HCT116 (cell line): Measurements from ENCODE around the gene MAP3K20. TPM values are rescaled to one million over a fixed set of nuclear protein-coding genes. Genes with fewer than 3 reads are reported as not detected.

ENCODE experiments used
- ATAC-seq: fragments of 200-7000 bp; cut with Tn5 transposase; 2 replicates; pipeline ENCODE4 v1.9.1; 2020; ENCODE audit warnings: mild to moderate bottlenecking, moderate library complexity
- BruUV-seq: library from RNA; stranded (reverse); fragments of 400-500 nt; replicated peaks from 2 replicates; lab custom pipeline; 2021; lab: Mats Ljungman, UMichigan
- CTCF ChIA-PET: fragments of 300-600 bp; sonication (Branson Sonifier 250); formaldehyde crosslinking; loops from one replicate; lab custom pipeline; 2021; ENCODE audit warnings: antibody characterized with exemption; lab: Charles Lee
- POLR2A ChIA-PET: fragments of 300-600, 350-600 bp; sonication (Branson Sonifier 250); formaldehyde crosslinking; loops from one replicate; lab custom pipeline; 2021; ENCODE audit warnings: antibody characterized with exemption; lab: Charles Lee
- RAD21 ChIA-PET, 2 experiments: fragments of 300-600 bp; sonication (Branson Sonifier 250); formaldehyde crosslinking; loops; one replicate each; lab custom pipeline; 2023; ENCODE audit warnings: low total read pairs in 2 of 2; ENCODE audit not compliant: uncharacterized antibody in 2 of 2, unreplicated experiment in 2 of 2, low non-redundant PET in 1 of 2; lab: Charles Lee
- DNase-seq: peaks from one replicate; pipeline ENCODE4 v3.0.0-alpha.2; 2010; ENCODE audit warnings: low read depth, low spot score
- H2AFZ ChIP-seq: fragments of 200-600 bp; shearing (Covaris generic), sonication (generic); 2 replicates; pipeline ENCODE4 v1.6.1; 2017; ENCODE audit warnings: low read depth, mixed run types, mixed read lengths, antibody characterized with exemption, low read length; ENCODE audit not compliant: poor library complexity, severe bottlenecking
- H3K27ac ChIP-seq: 2 replicates; pipeline ENCODE4 v1.5.1; 2012; ENCODE audit warnings: low read depth, low read length
- H3K27me3 ChIP-seq: fragments of 200-600 bp; sonication (generic); 2 replicates; pipeline ENCODE4 v1.6.1; 2016; ENCODE audit warnings: mixed run types, low read length, mixed read lengths; ENCODE audit not compliant: insufficient read depth
- H3K36me3 ChIP-seq, 2 experiments: fragments of 200-500 bp in 1 of 2; fragments of 200-600 bp in 1 of 2; sonication (Bioruptor generic) in 1 of 2; sonication (generic) in 1 of 2; 2 replicates each; pipeline versions ENCODE4 v1.5.1 to v1.6.1; 2014 to 2016; ENCODE audit warnings: low read length in 2 of 2, inconsistent platforms in 1 of 2, mixed read lengths in 1 of 2, mixed run types in 1 of 2; ENCODE audit not compliant: insufficient read depth in 2 of 2, control insufficient read depth in 1 of 2
- H3K4me1 ChIP-seq, 2 experiments: fragments of 200-600 bp in 1 of 2; sonication (generic) in 1 of 2; 2 replicates each; pipeline versions ENCODE4 v1.5.1 to v1.6.1; 2012 to 2017; ENCODE audit warnings: low read length in 2 of 2, inconsistent platforms in 1 of 2, mild to moderate bottlenecking in 1 of 2, mixed read lengths in 1 of 2, mixed run types in 1 of 2, moderate library complexity in 1 of 2; ENCODE audit not compliant: insufficient read depth in 2 of 2, control insufficient read depth in 1 of 2
- H3K4me2 ChIP-seq: fragments of 200-600 bp; sonication (generic); 2 replicates; pipeline ENCODE4 v1.6.1; 2017; ENCODE audit warnings: mixed run types, low read length, mixed read lengths
- H3K4me3 ChIP-seq, 2 experiments: fragments of 200-600 bp in 1 of 2; sonication (generic) in 1 of 2; replicated peaks in 1 of 2; 2 replicates each; pipeline ENCODE4 v1.5.1; 2011 to 2016; ENCODE audit warnings: low read length in 2 of 2, control low read depth in 1 of 2, low read depth in 1 of 2, mild to moderate bottlenecking in 1 of 2, mixed read lengths in 1 of 2, mixed run types in 1 of 2
- H3K79me2 ChIP-seq: fragments of 200-600 bp; sonication (generic); 2 replicates; pipeline ENCODE4 v1.6.1; 2017; ENCODE audit warnings: mild to moderate bottlenecking, mixed run types, low read length, moderate library complexity, mixed read lengths; ENCODE audit not compliant: insufficient read depth
- H3K9ac ChIP-seq: fragments of 200-600 bp; sonication (generic); 2 replicates; pipeline ENCODE4 v1.6.1; 2016; ENCODE audit warnings: low read length, mixed read lengths
- H3K9me2 ChIP-seq: fragments of 200-600 bp; sonication (generic), shearing (Covaris generic); 2 replicates; pipeline ENCODE4 v1.6.1; 2017; ENCODE audit warnings: mixed run types, mild to moderate bottlenecking, moderate library complexity; ENCODE audit not compliant: insufficient read depth
- H3K9me3 ChIP-seq, 2 experiments: fragments of 200-500 bp in 1 of 2; fragments of 200-600 bp in 1 of 2; sonication (Bioruptor generic) in 1 of 2; sonication (generic) in 1 of 2; 2 replicates each; pipeline ENCODE4 v1.6.1; 2014 to 2017; ENCODE audit warnings: low read length in 2 of 2, mixed read lengths in 2 of 2, inconsistent platforms in 1 of 2, low read depth in 1 of 2, mild to moderate bottlenecking in 1 of 2, mixed run types in 1 of 2, moderate library complexity in 1 of 2; ENCODE audit not compliant: control insufficient read depth in 1 of 2, insufficient read depth in 1 of 2
- H4K20me1 ChIP-seq: fragments of 200-600 bp; sonication (generic), shearing (Covaris generic); 2 replicates; pipeline ENCODE4 v1.6.1; 2017; ENCODE audit warnings: mixed run types, mild to moderate bottlenecking, moderate library complexity; ENCODE audit not compliant: insufficient read depth
- CEBPB ChIP-seq: IDR thresholded peaks from 2 replicates; pipeline ENCODE4 v1.6.1; 2012; ENCODE audit warnings: low read depth
- ELF1 ChIP-seq: IDR thresholded peaks from 2 replicates; pipeline ENCODE4 v1.6.1; 2012; ENCODE audit warnings: low read depth, borderline replicate concordance
- EZH2phosphoT487 ChIP-seq: fragments of 200-600 bp; IDR thresholded peaks from 2 replicates; pipeline ENCODE4 v1.6.1; 2018; ENCODE audit warnings: antibody characterized with exemption, borderline replicate concordance
- FOSL1 ChIP-seq: IDR thresholded peaks from 2 replicates; pipeline ENCODE4 v1.6.1; 2012; ENCODE audit warnings: low read depth
- POLR2A ChIP-seq: IDR thresholded peaks from 2 replicates; pipeline ENCODE4 v1.7.0; 2011; ENCODE audit warnings: borderline replicate concordance; ENCODE audit not compliant: insufficient read depth, insufficient read length; ENCODE audit errors: extremely low read depth
- RAD21 ChIP-seq: IDR thresholded peaks from 2 replicates; pipeline ENCODE4 v1.6.1; 2012; ENCODE audit warnings: low read depth, mild to moderate bottlenecking
- SIN3A ChIP-seq: IDR thresholded peaks from 2 replicates; pipeline ENCODE4 v1.6.1; 2012; ENCODE audit warnings: low read depth
- SP1 ChIP-seq: IDR thresholded peaks from 2 replicates; pipeline ENCODE4 v1.6.1; 2012; ENCODE audit warnings: low read depth
- TCF7L2 ChIP-seq: IDR thresholded peaks from 2 replicates; pipeline ENCODE4 v1.7.0; 2011; ENCODE audit warnings: borderline replicate concordance, inconsistent platforms; ENCODE audit not compliant: insufficient read depth, insufficient read length; ENCODE audit errors: extremely low read depth
- ZNF274 ChIP-seq: fragments of 200-500 bp; sonication (Bioruptor generic); IDR thresholded peaks from 2 replicates; pipeline ENCODE4 v1.6.1; 2014; ENCODE audit warnings: mild to moderate bottlenecking, low read depth, low read length, inconsistent platforms
- intact Hi-C: fragments of 100-400 bp; cut with micrococcal nuclease; formaldehyde crosslinking; loops from 2 replicates; pipeline ENCODE4 v1.10.0; 2022
- total RNA-seq: library from RNA; stranded (reverse); gene quantifications from one replicate; pipeline ENCODE4 v1.2.1, GENCODE V29; 2021; ENCODE audit not compliant: unreplicated experiment
- TF ChIP-seq, protein P1 (sequence below): IDR thresholded peaks from 2 replicates; pipeline ENCODE4 v1.6.1; 2012; ENCODE audit warnings: low read depth
- TF ChIP-seq, protein P2 (sequence below), 3 experiments: fragments of 200-600 bp in 1 of 3; sonication (generic) in 1 of 3; IDR thresholded peaks in 2 of 3; conservative IDR thresholded peaks in 1 of 3; 2 replicates each; pipeline ENCODE4 v1.5.1; 2012 to 2017; ENCODE audit warnings: low read depth in 2 of 3, low read length in 2 of 3, antibody characterized with exemption in 1 of 3, borderline replicate concordance in 1 of 3, control low read depth in 1 of 3, mild to moderate bottlenecking in 1 of 3, mixed read lengths in 1 of 3, mixed run types in 1 of 3, moderate library complexity in 1 of 3; ENCODE audit not compliant: insufficient read depth in 1 of 3
- TF ChIP-seq, protein P3 (sequence below): IDR thresholded peaks from 2 replicates; pipeline ENCODE4 v1.6.1; 2012
- TF ChIP-seq, protein P4 (sequence below): IDR thresholded peaks from 2 replicates; pipeline ENCODE4 v1.6.1; 2011; ENCODE audit warnings: mild to moderate bottlenecking, low read length, moderate library complexity; ENCODE audit not compliant: insufficient replicate concordance; ENCODE audit errors: extremely low read depth
- TF ChIP-seq, protein P5 (sequence below): IDR thresholded peaks from 2 replicates; pipeline ENCODE4 v1.6.1; 2012

The MAP3K20 gene
- total RNA-seq, 1 experiment from 2014 or later, result 40.0 TPM

DNA sequence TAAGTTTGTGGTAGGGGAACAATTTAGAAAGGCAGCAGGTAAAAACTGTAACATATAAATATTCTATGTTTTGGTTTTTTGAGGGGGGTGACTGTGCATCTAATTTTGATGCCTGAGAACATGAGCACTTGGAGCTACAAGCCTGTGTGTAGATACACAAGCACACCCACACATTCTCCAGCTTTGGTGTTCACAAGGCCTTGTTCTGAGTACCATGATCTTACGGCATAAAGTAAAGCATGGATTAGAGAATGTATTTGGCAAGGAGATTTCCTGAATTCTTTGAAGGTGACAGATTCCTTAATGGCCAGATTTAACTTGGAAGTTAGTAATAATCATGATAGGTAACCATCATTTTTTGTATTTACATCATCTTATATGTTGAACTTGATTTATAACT lies 42.7 kb downstream of the MAP3K20 start:
- H3K4me3 ChIP-seq, result no peak overlapping the region
- H3K36me3 ChIP-seq, result no peaks in the 10 kb centered on the region
- POLR2A ChIA-PET, result no interaction called here
- CTCF ChIA-PET, result no interaction called here
- no peaks in the 10 kb centered on the region for H3K9me3 ChIP-seq
- no peak overlapping the region for H3K27ac ChIP-seq
- H3K4me2 ChIP-seq, result no peak overlapping the region
- H3K9me2 ChIP-seq, result no peaks in the 10 kb centered on the region
- TF ChIP-seq, protein P1, sequence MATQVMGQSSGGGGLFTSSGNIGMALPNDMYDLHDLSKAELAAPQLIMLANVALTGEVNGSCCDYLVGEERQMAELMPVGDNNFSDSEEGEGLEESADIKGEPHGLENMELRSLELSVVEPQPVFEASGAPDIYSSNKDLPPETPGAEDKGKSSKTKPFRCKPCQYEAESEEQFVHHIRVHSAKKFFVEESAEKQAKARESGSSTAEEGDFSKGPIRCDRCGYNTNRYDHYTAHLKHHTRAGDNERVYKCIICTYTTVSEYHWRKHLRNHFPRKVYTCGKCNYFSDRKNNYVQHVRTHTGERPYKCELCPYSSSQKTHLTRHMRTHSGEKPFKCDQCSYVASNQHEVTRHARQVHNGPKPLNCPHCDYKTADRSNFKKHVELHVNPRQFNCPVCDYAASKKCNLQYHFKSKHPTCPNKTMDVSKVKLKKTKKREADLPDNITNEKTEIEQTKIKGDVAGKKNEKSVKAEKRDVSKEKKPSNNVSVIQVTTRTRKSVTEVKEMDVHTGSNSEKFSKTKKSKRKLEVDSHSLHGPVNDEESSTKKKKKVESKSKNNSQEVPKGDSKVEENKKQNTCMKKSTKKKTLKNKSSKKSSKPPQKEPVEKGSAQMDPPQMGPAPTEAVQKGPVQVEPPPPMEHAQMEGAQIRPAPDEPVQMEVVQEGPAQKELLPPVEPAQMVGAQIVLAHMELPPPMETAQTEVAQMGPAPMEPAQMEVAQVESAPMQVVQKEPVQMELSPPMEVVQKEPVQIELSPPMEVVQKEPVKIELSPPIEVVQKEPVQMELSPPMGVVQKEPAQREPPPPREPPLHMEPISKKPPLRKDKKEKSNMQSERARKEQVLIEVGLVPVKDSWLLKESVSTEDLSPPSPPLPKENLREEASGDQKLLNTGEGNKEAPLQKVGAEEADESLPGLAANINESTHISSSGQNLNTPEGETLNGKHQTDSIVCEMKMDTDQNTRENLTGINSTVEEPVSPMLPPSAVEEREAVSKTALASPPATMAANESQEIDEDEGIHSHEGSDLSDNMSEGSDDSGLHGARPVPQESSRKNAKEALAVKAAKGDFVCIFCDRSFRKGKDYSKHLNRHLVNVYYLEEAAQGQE, result no peak
- TF ChIP-seq CEBPB, result no peak
- TF ChIP-seq, protein P2, sequence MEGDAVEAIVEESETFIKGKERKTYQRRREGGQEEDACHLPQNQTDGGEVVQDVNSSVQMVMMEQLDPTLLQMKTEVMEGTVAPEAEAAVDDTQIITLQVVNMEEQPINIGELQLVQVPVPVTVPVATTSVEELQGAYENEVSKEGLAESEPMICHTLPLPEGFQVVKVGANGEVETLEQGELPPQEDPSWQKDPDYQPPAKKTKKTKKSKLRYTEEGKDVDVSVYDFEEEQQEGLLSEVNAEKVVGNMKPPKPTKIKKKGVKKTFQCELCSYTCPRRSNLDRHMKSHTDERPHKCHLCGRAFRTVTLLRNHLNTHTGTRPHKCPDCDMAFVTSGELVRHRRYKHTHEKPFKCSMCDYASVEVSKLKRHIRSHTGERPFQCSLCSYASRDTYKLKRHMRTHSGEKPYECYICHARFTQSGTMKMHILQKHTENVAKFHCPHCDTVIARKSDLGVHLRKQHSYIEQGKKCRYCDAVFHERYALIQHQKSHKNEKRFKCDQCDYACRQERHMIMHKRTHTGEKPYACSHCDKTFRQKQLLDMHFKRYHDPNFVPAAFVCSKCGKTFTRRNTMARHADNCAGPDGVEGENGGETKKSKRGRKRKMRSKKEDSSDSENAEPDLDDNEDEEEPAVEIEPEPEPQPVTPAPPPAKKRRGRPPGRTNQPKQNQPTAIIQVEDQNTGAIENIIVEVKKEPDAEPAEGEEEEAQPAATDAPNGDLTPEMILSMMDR (IDR thresholded peaks at IDR 0.05 in 2 of 3, conservative IDR thresholded peaks at IDR 0.05 in 1 of 3; ENCODE audit: borderline replicate concordance in 1 of 3, insufficient read depth in 1 of 3, low read depth in 2 of 3, low read length in 2 of 3), result no peak
- TF ChIP-seq, protein P3, sequence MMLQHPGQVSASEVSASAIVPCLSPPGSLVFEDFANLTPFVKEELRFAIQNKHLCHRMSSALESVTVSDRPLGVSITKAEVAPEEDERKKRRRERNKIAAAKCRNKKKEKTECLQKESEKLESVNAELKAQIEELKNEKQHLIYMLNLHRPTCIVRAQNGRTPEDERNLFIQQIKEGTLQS, result no peak
- no peak for TF ChIP-seq ZNF274
- no peak for TF ChIP-seq RAD21
- TF ChIP-seq SIN3A, result no peak
- TF ChIP-seq SP1, result no peak
- no peak for TF ChIP-seq POLR2A
- no peak for TF ChIP-seq FOSL1
- TF ChIP-seq, protein P4, sequence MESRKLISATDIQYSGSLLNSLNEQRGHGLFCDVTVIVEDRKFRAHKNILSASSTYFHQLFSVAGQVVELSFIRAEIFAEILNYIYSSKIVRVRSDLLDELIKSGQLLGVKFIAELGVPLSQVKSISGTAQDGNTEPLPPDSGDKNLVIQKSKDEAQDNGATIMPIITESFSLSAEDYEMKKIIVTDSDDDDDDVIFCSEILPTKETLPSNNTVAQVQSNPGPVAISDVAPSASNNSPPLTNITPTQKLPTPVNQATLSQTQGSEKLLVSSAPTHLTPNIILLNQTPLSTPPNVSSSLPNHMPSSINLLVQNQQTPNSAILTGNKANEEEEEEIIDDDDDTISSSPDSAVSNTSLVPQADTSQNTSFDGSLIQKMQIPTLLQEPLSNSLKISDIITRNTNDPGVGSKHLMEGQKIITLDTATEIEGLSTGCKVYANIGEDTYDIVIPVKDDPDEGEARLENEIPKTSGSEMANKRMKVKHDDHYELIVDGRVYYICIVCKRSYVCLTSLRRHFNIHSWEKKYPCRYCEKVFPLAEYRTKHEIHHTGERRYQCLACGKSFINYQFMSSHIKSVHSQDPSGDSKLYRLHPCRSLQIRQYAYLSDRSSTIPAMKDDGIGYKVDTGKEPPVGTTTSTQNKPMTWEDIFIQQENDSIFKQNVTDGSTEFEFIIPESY, result no peak
- TF ChIP-seq EZH2phosphoT487, result no peak
- no peak for TF ChIP-seq ELF1
- TF ChIP-seq TCF7L2, result no peak
- TF ChIP-seq, protein P5, sequence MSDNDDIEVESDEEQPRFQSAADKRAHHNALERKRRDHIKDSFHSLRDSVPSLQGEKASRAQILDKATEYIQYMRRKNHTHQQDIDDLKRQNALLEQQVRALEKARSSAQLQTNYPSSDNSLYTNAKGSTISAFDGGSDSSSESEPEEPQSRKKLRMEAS, result no peak
- TF ChIP-seq, all 23 proteins: peak for 0
- Histone ChIP-seq H3K27me3 (no peaks in the 10 kb centered on the region), H2AFZ (no peak overlapping the region), H3K79me2 (peaks cover 35% of the 10 kb centered on the region), H3K9ac (no peak overlapping the region), H4K20me1 (no peaks in the 10 kb centered on the region; the same call in 1 of the 2 replicates), H3K4me1 (no peaks in the 10 kb centered on the region)
- no TSS peak for BruUV-seq
- intact Hi-C loops, result no loop called here
- ATAC-seq (no peak), DNase-seq (no peak)
- RAD21 ChIA-PET, result no interaction called here
